HUDEP-2 (cell line): ENCODE measurements around the gene GADD45G.

ENCODE experiments used
- DNase-seq, 76 experiments: peaks; one replicate each; lab custom pipeline; 2025; ENCODE audit not compliant: unreplicated experiment in 76 of 76; lab: John Stamatoyannopoulos, UW

The GADD45G gene

DNA sequence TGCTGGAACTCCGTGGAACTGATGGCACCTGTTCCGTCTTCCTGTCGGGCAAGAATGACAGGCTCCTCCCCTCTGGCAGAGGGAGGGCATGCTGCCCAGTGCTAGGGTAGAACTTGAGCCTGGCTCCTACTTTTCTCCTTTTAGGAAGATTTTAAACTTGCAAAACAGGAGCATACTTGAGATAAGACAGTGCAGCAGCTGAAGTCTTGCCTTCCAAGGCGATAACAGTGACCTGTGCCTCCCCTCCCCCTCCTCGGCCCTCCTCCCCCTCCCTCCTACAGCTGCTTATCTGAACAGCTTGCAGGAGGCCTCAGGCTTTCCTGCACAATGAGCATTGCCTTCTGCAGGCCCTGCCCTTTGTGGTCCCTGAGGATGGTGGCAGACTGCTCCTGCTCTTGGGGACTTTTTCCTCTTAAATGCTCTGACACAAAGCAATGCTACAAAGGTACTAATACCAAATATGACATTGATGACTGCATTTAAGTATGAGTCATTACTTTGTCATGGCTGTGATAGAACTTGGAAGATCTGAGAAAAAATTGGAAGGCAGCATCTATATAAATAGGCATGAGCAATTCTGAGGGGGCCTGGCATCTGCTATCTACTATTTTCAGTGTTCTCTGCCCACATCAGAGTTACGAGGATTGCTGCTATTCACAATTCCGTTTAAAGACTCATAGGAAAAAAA, 2.0 kb downstream of the GADD45G start:
- peak in 75 of 76 experiments; percentile 20 to 88 (median 72) for DNase-seq

DNA sequence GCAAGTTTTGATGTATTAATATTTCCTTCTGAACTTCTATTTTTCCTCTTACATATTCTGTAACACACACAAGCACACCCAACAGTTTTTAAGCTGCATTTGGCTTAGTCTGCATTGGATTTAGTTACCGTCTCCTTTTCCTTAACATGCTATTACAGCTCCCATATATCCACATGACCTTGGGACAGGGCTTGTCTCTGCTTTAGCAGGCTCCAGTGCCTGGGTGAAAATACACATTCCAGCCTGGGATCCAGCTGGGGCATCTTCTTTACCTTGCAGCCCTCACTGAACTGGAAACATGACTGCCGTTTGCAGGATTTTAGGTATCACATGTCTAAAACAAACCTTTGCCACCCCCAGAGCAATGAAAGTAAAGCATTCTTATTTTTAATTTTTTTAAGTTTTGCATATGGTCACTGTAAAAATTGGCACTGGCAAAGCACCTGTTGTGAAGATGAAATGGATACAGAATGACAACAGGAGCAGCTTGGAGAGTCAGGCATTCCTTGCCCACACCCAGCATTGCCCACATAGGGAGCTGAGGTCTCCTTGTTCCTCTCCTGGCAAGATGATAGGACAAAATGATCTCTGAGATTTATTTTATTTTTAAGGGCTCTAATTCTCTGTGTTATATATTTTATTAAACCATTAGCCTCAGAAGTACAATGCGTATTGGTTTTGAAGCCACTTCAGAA, 4.0 kb downstream of the GADD45G start:
- DNase-seq: no peak

DNA sequence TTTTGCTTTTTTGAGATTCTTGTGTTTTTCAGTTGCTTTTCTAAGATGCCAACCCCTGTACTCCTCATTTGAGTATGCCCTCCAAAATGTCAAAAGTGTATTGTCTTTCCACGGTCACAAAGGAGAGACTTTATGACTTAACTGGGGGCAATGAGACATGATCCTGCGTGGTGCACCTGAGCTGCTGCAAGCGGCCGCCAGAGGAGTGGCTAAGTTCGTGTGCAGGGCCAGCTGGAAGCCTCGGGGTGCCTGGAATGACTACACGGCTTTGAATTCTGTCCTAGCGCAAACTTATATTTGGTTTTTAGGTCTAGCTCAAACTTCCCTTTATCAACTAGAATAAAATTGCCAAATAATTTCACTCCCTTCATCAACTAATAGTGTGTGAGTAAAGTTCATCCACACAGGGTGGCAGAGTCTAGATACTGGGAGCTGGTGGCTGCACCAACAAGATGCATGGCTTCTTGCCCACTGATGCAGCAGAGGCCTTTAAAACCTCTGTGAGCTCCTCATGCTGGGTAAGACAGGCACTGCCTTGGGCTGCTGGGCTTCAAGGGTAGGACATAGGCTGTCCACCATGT, 4.7 kb downstream of the GADD45G start:
- DNase-seq: no peak

DNA sequence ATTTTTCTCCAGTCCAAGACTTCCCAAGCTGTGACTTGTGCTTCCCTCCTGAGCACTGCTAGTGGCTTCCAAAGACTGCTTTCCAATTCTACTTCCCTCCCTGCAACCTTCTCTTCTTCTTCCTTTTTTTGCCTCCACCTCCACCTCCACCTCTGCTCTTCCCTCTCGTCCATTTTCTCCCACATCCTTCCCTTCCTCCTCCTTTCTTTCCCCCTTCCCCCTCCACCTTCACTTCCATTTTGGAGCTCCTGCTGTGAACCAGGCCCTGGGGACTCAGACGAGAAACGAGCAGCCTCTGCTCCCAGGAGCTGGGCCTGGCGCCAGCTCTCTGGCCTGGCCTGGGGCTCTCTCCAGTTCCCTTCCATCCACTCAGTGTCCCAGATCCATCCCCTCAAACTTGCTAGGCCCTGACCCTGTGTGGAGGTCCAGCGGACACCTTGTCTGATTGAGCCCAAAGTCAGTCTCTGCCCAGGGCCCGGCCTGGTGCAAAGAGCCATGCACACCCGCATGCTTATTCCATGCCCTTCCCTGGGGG, 5.6 kb downstream of the GADD45G start:
- no peak for DNase-seq

DNA sequence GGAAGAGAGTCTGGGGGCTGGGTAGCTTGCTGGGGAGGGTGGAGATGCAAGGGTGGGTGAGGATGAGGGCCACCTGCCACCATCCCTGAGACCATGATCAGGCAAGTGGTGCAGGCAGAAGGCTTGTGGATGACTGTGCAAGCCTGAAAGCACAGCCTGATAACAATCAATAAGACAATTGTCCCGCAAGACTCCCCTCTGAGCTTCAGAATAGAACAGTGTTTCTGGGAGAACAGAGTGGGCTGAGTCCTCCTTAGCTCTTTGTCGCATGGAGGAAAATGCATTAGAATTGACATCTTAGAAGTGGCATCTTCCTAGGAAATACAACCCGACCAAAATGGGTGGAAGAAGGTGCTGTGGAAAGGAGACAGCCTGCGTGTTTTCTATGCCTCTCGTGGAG, 6.6 kb downstream of the GADD45G start:
- no peak for DNase-seq

DNA sequence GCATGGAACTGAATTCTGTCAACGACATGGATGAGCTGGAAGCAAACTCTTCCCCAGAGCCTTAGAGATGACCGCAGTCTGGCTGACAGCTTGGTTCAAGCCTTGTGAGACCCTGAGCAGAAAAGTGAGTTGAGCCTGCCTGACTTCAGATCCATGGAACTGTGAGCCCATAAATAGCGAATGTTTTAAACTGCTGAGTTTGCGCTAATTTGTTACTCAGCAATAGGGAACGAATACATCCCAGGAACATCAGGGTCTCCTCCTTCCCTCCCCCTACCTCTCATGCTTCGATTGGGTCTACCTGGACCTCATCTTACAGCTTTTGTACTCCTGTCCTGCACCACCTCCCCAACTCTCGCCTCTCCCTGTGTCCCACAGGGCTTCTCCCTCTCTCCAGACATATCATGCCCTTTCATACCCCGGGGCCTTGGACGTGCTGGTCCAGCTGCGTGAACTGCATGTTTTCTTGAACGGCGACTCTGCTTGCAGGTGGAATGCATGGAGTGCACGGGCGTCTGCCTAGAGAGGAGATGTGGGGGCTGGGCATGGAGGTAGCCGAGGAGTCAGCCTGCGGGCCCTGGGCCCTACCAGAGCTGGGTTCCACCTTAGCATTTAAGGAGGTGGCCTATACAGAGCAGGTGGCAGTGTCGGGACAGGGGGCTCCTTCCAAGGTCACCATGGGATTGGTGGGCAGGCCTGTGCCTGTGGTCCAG, 7.9 kb downstream of the GADD45G start:
- no peak for DNase-seq

DNA sequence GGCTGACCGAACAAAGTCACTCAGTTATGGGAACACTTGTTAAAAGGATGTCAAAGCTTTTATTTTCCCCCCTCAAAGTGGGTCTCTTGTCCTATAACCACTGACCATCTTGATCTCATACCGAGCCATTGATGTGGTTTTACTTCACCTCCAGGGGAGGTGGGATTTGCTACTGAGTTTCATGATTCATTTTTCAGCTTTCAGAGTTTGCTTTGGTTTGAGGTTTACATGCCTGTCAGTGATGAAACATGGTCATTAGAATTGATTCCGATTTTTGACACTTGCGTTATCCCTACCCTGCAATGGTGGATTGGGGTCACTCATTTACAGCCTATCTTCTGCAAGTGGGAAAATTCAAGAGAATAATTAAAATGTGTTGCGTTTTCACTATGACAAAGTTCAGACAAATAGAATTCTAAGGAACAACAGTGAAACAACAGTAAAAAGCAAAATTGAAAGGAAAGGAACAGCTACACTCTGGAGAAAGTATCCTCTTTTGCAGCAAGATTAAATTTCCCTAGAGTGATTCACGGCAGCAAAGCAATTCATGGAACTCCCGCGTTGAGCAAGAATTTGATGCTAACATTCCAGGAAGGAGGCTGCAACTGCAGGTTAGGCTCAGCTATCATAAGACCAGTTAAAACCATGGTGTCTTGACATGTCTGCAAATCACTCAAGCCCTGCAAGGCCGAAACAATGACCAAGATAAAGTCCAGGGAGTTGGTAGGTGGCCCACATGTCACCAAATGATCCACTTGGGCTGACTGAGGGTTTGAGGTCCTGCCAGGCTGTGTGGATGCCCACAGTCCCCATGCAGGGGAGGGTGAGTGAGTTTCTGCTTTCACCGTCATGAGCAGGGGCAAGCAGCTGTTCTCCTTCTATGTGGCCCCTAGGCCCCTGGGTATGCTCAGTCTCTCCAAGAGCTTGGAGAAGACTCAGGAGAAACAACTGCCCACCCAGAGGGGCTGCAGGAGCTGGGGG, 9.4 kb downstream of the GADD45G start:
- DNase-seq: no peak

DNA sequence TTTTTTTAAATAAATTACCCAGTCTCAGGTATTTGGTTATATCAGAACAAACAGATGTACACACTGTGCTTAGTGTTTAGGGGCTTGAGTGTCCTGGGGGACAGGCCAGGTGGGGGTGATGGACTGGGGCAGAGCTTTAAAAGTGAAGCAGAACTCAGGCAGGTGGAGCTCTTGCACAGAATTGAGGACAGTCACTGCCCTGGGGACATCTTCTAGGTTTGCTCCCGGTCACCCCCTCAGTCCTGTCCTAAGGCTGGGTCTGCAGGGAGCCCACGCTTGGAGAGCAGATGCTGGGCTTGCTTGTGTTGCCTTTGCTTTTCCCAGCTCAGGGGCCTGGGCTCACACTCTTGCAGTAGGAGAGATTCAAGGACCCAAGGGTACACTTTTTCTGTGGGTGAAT, 10.8 kb downstream of the GADD45G start:
- DNase-seq: no peak

DNA sequence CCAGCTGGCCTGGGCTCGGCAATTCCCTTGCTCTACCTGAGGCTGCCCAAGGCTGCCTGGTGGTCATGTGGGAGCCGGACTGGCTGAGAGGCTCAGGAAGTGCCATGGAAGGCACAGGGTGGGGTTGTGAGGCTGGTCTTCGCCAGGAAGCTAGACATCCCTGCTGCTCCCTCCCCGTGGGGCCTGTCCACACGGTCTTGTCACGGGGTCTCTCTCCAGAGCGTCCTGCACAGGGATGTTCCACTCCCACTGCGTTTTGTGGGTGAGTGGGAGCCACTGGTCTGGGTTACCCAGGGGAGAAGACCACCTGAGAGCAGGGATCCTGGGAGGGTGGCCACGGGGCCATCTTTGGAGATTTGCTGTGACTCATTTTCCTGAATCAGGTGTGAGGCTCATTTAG, 11.6 kb downstream of the GADD45G start:
- no peak for DNase-seq

DNA sequence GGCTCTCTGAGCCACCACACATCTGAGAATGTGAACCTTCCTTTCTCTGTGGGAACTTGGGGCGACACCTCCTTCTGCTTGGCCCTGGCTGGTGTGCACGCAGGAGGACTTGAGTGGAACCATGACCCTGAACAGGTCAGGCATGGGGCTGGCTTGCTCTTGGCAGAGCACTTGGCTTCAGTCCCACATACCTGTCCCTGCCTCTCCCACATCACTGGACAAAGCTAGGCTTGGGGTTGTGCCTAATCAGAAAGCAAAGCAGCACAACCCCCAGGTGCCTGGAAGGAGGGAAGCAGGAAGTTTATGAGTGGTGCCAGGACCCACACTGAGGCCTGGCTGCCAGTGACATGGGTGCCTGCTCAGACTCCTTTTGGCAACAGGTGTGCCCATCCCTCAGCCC, 13.2 kb downstream of the GADD45G start:
- DNase-seq: no peak

DNA sequence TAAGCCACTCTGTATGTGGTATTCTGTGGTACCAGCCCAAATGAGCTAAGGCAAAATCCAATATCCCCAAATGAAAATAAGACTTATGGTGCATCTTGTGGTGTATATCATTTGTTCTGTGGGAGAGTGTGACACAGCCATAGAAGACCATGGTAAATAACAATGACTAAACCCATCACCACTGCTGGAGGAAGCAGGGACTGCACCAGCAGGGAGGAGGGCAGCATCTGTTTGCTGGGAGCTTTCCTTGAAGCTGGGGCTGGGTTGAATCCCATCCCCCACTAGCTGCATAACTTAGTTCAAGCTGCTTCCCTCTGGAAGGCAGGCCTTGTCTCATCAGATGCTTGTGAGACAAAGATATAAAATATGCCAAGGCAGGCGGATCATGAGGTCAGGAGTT, 14.2 kb downstream of the GADD45G start:
- no peak for DNase-seq

DNA sequence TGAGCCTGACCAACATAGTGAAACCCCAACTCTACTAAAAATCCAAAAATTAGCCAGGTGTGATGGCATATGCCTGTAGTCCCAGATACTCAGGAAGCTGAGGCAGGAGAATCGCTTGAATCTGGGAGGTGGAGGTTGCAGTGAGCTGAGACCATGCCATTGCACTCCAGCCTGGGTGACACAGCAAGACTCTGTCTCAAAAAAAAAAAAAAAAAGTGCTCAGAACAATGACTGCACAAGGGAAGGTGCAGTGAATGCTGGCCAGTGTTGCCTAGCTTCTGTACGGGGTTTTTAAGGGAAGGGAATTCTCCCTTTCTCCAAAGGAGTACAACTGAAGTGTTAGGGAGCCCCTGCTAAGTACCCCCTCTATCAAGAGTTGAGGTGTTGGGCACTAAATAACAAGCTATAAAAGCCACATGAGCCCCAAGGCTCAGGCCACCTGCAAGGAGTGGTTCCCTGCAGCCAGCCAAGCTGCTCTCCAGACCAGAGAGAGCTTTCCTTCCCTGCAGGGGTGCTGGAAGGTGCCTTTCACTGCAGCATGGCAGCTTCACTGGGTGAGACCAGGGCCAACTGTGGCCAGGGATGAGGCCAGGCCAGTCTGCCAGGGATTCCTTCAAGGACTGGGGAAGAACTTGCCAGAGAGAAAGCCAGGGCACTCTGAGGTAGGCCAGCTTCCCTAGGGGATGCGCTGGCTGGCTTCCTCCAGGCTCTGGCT, 14.8 kb downstream of the GADD45G start:
- no peak for DNase-seq

DNA sequence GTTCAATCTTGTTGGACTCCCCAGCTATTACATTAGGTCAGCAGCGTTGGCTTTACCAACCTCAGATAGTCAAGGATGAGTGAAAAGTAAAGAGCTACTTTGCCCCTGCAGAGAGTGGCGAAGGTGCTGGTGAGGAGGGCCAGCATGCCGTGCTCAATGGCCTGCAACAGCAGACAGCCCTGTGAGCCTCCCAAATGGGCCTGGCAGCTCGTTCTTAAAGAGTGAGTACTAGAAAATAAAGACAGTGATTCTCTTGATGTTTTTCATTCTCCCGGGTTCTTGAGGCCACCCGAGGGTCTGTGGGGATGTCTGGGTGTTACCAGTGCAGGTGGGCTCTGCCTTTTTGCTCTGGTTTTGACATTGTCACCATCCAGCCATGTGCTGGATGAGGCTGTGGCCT, 16.2 kb downstream of the GADD45G start:
- no peak for DNase-seq

DNA sequence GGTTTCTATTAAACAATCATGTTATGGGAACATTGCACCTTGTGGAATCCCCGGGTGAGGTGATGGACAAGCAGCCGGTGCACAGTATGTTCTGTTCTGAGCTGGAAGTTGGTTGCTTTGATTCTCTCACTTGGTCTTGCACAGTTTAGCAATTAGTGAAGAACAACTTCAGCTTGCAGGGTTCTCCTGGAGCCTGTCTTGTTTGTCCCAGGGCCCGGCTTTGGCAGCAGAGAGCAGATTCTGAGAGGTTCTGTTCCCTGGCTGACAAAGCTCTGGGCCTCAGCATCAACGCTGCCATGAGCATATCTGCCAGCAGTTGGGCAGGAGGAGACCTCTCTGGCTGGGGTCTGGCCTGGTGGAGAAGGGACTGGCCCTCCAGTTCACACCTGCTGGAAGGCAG, 16.9 kb downstream of the GADD45G start:
- DNase-seq: no peak

DNA sequence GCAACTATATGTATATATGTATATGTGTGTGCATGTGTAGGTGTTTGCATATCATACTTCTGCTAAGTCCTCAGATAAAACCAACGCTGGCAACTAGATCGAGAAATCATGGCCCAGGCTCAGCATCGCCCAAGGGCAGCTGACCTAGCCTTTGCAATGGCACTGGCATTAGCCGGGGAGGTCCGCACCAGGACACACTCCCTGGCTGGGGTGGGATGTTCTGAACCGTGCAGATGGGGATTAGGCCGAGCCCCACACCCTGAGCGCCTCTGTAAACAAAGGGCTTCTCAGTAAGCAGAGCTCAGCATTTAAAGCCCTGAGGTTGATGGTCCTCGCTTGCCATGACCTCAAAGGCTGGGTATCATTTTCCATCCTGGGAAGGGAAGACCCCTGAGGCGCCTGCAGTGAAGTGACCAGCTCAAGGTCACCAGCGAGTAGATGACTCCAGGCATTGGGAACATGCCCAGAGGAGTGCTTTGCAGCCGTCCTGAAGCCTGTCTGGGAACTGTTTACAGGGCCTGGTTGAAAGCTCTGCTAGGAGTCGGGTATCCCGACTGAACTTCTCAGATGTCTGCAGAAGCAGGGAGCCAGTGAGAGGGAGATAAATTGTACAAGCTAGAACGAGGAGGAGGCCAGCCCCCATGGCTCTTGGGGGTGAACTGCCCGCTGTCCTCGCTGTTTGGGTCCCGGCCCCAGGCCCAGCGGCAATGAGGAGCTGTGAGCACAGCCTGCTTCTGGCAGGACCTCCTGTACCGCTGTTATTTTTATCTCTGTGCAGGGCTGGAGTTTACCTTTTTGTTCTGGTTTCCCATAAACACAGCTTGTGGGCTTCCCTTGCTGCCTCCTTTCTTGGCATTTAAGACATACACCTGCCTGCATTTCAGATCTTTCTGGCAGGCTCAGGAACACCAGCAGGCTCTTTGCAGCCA, 18.4 kb downstream of the GADD45G start:
- DNase-seq: no peak

DNA sequence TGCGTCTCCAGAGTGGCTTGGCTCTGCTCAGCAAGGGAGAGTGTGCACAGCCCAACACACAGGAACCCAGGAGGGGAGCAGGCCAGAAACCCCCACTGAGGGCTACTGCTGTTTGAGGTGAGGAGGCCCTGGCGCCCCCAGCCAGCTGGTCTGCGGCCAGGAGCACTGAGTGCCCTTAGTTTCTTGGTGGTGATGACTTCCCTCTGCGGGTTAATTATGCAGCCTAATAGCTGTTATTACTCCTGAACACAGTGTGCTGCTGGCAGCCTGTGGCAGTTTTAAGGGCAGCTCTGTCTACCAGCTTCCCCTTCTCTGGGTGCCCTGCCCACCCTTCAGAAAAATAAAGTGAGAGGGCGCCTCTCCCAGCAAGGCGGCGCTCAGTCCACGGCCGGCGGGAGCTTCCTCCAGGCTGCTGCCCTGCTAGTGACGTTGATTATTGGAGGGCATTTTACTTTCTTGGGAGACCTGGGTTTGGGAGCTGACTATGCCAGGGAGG, 19.2 kb downstream of the GADD45G start:
- no peak for DNase-seq

DNA sequence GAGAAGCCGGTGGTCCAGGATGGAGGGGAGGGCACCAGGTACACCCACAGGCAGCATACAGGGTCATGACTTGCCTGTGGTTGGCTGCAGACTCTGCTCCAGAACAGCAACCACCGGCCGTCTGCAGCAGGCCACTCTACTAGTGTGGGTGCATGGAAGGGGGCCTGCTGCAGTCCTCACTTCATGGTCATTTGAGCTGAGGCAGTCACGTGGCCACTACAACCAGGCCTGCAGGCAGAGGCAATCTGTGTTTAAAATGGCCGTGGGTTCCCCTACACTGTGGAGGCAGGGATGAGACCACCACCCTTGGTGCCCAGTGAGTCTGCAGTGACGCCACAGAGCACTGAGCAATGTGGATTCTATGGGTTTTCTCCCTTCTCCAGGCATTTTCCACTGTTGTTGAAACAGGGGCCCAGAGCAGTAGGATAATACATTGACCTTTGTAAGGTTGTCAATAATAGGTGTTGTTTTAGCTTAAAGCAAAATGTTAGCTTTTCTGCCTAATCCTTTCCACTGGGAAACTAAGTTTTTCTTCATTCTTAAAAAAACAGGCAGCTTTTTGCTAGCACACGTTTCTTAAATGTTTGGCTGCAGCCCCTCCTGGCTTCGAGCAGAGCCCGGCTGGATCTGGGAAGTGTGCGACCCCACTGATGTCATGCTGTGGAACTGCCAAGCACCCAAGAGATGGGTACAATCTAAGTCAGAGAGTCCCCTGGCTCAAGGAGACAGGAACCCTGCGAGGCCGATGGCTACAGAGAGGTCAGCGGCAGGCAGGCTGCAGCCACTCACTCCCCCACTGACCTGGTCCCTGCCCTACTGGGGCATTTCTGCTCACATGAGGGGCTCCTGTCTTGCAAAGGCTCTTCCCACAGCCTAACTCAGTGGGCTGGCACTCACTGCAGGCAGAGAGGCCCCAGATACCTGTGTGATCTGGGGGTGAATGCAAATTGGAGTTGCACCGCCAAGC, 21.2 kb downstream of the GADD45G start:
- no peak for DNase-seq
